Measurements from ENCODE around the gene FAAP100. TPM values are rescaled to one million over a fixed set of nuclear protein-coding genes. Genes with fewer than 3 reads are reported as not detected.
A peak's percentile ranks its signal among the peaks of the same experiment; 100 is the strongest.

Gene FAAP100
- total RNA-seq, 1 donor from 2014 or later, result 64.6 TPM

DNA sequence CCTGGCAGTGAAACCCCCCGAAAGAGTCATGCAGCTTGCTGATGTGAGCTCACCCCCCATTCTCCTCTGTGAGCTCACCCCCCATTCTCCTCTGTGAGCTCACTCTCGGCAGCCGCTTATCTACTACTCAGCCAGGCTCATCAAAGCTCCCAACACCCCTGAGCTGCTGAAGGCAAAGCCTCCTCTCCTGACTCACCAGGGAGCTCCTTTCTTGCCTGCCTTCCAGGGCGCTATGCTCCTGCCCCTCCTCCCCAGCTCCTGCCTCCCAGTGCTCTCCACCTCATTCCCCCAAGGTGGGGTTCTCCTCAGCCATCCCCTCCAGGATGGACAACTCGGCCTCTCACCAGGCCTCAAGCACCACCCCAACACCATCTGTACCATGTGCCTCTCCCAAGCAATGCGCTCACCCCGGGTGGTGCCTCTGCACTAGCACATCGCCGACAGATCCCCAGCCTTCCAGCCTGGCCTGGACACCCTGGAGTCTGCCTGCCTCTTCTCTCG lies 27.7 kb upstream of the FAAP100 start:
- H3K9me3 Mint-ChIP-seq (ENCODE audit: unreplicated experiment), result no peaks in the 10 kb centered on the region
- H3K27ac Mint-ChIP-seq (ENCODE audit: unreplicated experiment), result peak overlapping the region; percentile 86
- no peak for DNase-seq (ENCODE audit: extremely low spot score, unreplicated experiment)
- H3K36me3 Mint-ChIP-seq (ENCODE audit: unreplicated experiment), result peaks cover 37% of the 10 kb centered on the region
- H3K4me1 Mint-ChIP-seq (ENCODE audit: unreplicated experiment), result peaks cover 90% of the 10 kb centered on the region
- no peak overlapping the region for H3K4me3 Mint-ChIP-seq (ENCODE audit: unreplicated experiment)
- H3K27me3 Mint-ChIP-seq (ENCODE audit: unreplicated experiment), result no peaks in the 10 kb centered on the region
- TF ChIP-seq, protein P1, sequence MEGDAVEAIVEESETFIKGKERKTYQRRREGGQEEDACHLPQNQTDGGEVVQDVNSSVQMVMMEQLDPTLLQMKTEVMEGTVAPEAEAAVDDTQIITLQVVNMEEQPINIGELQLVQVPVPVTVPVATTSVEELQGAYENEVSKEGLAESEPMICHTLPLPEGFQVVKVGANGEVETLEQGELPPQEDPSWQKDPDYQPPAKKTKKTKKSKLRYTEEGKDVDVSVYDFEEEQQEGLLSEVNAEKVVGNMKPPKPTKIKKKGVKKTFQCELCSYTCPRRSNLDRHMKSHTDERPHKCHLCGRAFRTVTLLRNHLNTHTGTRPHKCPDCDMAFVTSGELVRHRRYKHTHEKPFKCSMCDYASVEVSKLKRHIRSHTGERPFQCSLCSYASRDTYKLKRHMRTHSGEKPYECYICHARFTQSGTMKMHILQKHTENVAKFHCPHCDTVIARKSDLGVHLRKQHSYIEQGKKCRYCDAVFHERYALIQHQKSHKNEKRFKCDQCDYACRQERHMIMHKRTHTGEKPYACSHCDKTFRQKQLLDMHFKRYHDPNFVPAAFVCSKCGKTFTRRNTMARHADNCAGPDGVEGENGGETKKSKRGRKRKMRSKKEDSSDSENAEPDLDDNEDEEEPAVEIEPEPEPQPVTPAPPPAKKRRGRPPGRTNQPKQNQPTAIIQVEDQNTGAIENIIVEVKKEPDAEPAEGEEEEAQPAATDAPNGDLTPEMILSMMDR (IDR thresholded peaks at IDR 0.05), result no peak

DNA sequence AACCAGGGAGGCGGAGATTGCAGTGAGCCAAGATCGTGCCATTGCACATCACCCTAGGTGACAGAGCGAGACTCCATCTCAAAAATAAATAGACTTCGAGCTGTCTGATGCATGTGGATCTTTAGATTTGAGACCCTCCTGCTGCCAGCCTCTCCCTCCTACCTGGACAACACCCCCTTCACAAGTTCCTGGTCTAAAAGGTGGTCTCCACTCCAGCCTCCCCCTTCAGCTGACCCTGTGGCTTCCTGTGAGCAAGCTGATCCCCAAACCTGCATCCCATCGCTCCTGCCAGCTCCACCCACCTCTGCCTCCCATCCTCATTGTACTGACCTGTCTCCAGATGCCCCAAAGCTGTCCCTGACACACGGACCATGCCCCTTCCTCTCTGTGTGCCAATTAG lies 27.1 kb upstream of the FAAP100 start:
- peaks cover 34% of the 10 kb centered on the region for H3K36me3 Mint-ChIP-seq (ENCODE audit: unreplicated experiment)
- TF ChIP-seq, protein P1 (IDR thresholded peaks at IDR 0.05), result no peak
- DNase-seq (ENCODE audit: extremely low spot score, unreplicated experiment), result no peak
- no peaks in the 10 kb centered on the region for H3K9me3 Mint-ChIP-seq (ENCODE audit: unreplicated experiment)
- peaks cover 87% of the 10 kb centered on the region for H3K4me1 Mint-ChIP-seq (ENCODE audit: unreplicated experiment)
- H3K27me3 Mint-ChIP-seq (ENCODE audit: unreplicated experiment), result no peaks in the 10 kb centered on the region
- peak overlapping the region; percentile 86 for H3K27ac Mint-ChIP-seq (ENCODE audit: unreplicated experiment)
- no peak overlapping the region for H3K4me3 Mint-ChIP-seq (ENCODE audit: unreplicated experiment)

DNA sequence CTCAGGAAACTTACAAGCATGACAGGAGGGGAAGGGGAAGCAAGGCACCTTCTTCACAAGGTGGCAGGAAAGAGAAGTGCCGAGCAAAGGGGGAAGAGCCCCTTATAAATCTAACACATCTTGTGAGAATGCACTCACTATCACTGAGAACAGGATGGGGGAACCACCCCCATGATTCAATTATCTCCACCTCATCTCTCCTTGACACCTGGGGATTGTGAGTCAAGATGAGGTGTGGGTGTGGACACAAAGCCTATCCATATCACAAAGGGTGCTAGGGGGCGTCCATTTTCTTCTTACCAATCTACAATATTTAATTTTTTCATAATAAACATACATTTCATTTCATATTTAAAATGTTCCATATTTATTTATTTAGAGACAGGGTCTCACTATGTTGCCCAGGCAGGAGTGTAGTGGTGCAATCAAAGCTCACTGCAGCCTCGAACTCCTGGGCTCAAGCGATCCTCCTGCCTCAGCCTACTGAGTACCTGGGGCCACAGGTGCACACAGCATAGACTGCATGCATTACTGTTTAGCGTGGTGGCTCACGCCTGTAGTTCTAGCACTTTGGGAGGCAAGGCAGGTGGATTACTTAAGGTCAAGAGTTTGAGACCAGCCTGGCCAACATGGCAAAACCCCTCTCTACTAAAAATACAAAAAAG lies 26.5 kb upstream of the FAAP100 start:
- peak overlapping the region; percentile 50 for H3K4me3 Mint-ChIP-seq (ENCODE audit: unreplicated experiment)
- H3K27me3 Mint-ChIP-seq (ENCODE audit: unreplicated experiment), result no peaks in the 10 kb centered on the region
- H3K4me1 Mint-ChIP-seq (ENCODE audit: unreplicated experiment), result peaks cover 84% of the 10 kb centered on the region
- H3K9me3 Mint-ChIP-seq (ENCODE audit: unreplicated experiment), result no peaks in the 10 kb centered on the region
- DNase-seq (ENCODE audit: extremely low spot score, unreplicated experiment), result no peak
- peaks cover 38% of the 10 kb centered on the region for H3K36me3 Mint-ChIP-seq (ENCODE audit: unreplicated experiment)
- TF ChIP-seq, protein P1 (IDR thresholded peaks at IDR 0.05), result no peak
- peak overlapping the region; percentile 92 for H3K27ac Mint-ChIP-seq (ENCODE audit: unreplicated experiment)

DNA sequence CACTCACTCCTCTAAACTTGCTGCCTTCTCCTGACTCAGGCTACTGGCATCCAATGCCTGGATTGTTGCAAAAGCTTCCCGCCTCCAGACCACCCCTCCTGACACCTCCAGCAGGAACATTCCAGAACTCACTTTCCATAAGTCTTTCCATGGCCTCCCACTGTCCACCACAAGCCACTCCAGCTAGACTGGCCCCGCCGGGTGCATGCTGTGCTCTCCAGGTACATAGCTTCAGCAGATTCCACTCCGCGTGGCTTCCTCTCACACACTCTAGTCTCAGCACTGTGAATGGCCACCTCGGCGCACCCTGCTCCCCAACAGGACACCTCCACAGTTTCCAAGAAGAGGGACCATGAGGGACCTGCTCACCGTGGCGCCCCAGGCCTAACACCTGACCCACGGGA lies 25.9 kb upstream of the FAAP100 start:
- Mint-ChIP-seq H3K4me3 (ENCODE audit: unreplicated experiment) (peak overlapping the region; percentile 50), H3K4me1 (ENCODE audit: unreplicated experiment) (peaks cover 78% of the 10 kb centered on the region)
- no peak for DNase-seq (ENCODE audit: extremely low spot score, unreplicated experiment)

More for the DNA sequence above, 25.9 kb upstream of the FAAP100 start:
- Mint-ChIP-seq H3K36me3 (ENCODE audit: unreplicated experiment) (peaks cover 36% of the 10 kb centered on the region), H3K27me3 (ENCODE audit: unreplicated experiment) (no peaks in the 10 kb centered on the region), H3K9me3 (ENCODE audit: unreplicated experiment) (no peaks in the 10 kb centered on the region), H3K27ac (ENCODE audit: unreplicated experiment) (peak overlapping the region; percentile 92)
- TF ChIP-seq, protein P1 (IDR thresholded peaks at IDR 0.05), result no peak

Measured in osteocyte (in vitro differentiated cells).